K562 (cell line): Measurements from ENCODE around the gene PKD1.
"Not testable (repeated sequence)": the region's sequence is repeated elsewhere in the genome, so short reads cannot be mapped to it uniquely, and the experiment has no call there.

ENCODE experiments used
- CCAR2 ChIP-seq: fragments of 200-400 bp; formaldehyde crosslinking; IDR thresholded peaks from 2 replicates; pipeline ENCODE4 v1.6.1; 2017; ENCODE audit warnings: mild to moderate bottlenecking, low read depth, low read length
- CTCF ChIP-seq, 3 experiments: IDR thresholded peaks in 2 of 3; conservative IDR thresholded peaks in 1 of 3; 2 replicates each; pipeline ENCODE4 v1.5.1; 2011 to 2012; ENCODE audit warnings: low read length in 3 of 3, mild to moderate bottlenecking in 3 of 3, control low read depth in 2 of 3, improper control_type of control experiment in 1 of 3, inconsistent platforms in 1 of 3, low read depth in 1 of 3, mixed read lengths in 1 of 3, moderate library complexity in 1 of 3; ENCODE audit not compliant: insufficient read depth in 2 of 3
- EZH2 ChIP-seq: IDR thresholded peaks from 2 replicates; pipeline ENCODE4 v1.6.1; 2012; ENCODE audit warnings: low read depth, mild to moderate bottlenecking, inconsistent platforms, low read length, borderline replicate concordance
- PCBP1 ChIP-seq: fragments of 200-400 bp; formaldehyde crosslinking; IDR thresholded peaks from 2 replicates; pipeline ENCODE4 v1.6.1; 2018; ENCODE audit warnings: mild to moderate bottlenecking, low read depth, low read length; ENCODE audit not compliant: poor library complexity, severe bottlenecking
- RCOR1 ChIP-seq, 2 experiments: IDR thresholded peaks; 2 replicates each; pipeline ENCODE4 v1.6.1; 2012; ENCODE audit warnings: low read depth in 2 of 2, low read length in 2 of 2, borderline replicate concordance in 1 of 2, improper control_type of control experiment in 1 of 2
- TAF1 ChIP-seq: IDR thresholded peaks from 2 replicates; pipeline ENCODE4 v1.6.1; 2011; ENCODE audit warnings: mild to moderate bottlenecking, low read length, moderate library complexity; ENCODE audit not compliant: insufficient read depth, control insufficient read depth, severe bottlenecking; ENCODE audit errors: extremely low read depth
- THRA ChIP-seq: fragments of 450-650 bp; IDR thresholded peaks from 2 replicates; pipeline ENCODE4 v1.6.1; 2017; ENCODE audit warnings: mild to moderate bottlenecking, moderate library complexity

- not testable (repeated sequence) for TF ChIP-seq TAF1; RCOR1 (IDR thresholded peaks at IDR 0.05; ENCODE audit: borderline replicate concordance in 1 of 2, low read depth in 2 of 2, low read length in 2 of 2); EZH2; CCAR2; PCBP1; THRA; CTCF (IDR thresholded peaks at IDR 0.05 in 2 of 3, conservative IDR thresholded peaks at IDR 0.05 in 1 of 3; ENCODE audit: insufficient read depth in 2 of 3, low read depth in 1 of 3, low read length in 3 of 3)
Measured at GRCh38 chr16:2127630-2128280, 7.9 kb downstream of the PKD1 start.
